ENCODE measurements around the gene PAXX.

DNA sequence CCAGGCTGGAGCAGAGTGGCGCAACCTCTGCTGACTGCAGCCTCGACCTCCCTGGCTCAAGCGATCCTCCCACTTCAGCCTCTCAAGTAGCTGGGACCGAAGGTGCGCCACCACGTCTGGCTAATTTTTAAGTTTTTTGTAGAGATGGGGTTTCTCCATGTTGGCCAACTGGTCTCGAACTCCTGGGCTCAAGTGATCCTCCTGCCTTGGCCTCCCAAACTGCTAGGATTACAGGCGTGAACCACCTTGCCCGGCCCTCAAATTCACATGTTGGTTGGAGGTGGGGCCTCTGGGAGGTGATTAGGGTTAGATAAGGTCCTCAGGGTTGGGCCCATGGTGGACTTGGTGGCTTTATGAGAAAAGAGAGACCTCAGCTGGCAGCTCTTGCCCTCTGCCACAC is 30.1 kb upstream of the PAXX start:
- TF ChIP-seq POLR2A (IDR thresholded peaks at IDR 0.05): no peak
- TF ChIP-seq CTCF (IDR thresholded peaks at IDR 0.05): no peak

All from tibial nerve (tissue), 3 donors.